Lung (tissue), 16 donors: ENCODE data around the gene ZSCAN5B. TPM values are rescaled to one million over a fixed set of nuclear protein-coding genes. Genes with fewer than 3 reads are reported as not detected.
"Not testable (repeated sequence)": the region's sequence is repeated elsewhere in the genome, so short reads cannot be mapped to it uniquely, and the experiment has no call there.

Source experiments
- ATAC-seq: fragments of 200-7000 bp; cut with Tn5 transposase; one replicate; pipeline ENCODE4 v1.9.1; 2020; ENCODE audit warnings: moderate number of reproducible peaks; ENCODE audit not compliant: insufficient read depth, low FRiP score
- DNase-seq, 3 donors: peaks; one replicate each; pipeline ENCODE4 v3.0.0-alpha.2; 2013 to 2017
- H3K27ac ChIP-seq, 2 donors: one replicate each; pipeline ENCODE4 v1.5.1; 2013; ENCODE audit warnings: mild to moderate bottlenecking in 2 of 2, moderate library complexity in 2 of 2, control low read depth in 1 of 2, inconsistent platforms in 1 of 2, low read depth in 1 of 2, low read length in 1 of 2
- H3K27me3 ChIP-seq, 3 donors: one replicate each; pipeline ENCODE4 v1.5.1; 2013; ENCODE audit warnings: low read length in 2 of 3; ENCODE audit not compliant: control insufficient read depth in 3 of 3, insufficient read depth in 3 of 3
- H3K36me3 ChIP-seq, 4 donors: one replicate each; pipeline ENCODE4 v1.5.1; 2013; ENCODE audit warnings: low read length in 4 of 4, mild to moderate bottlenecking in 1 of 4, moderate library complexity in 1 of 4; ENCODE audit not compliant: control insufficient read depth in 4 of 4, insufficient read depth in 4 of 4
- H3K4me1 ChIP-seq, 5 donors: one replicate each; pipeline ENCODE4 v1.5.1; 2013; ENCODE audit warnings: low read length in 5 of 5, mild to moderate bottlenecking in 2 of 5, moderate library complexity in 1 of 5; ENCODE audit not compliant: control insufficient read depth in 5 of 5, insufficient read depth in 5 of 5
- H3K4me3 ChIP-seq: one replicate; pipeline ENCODE4 v1.5.1; 2013; ENCODE audit warnings: mild to moderate bottlenecking, control low read depth, moderate library complexity
- H3K9ac ChIP-seq, 2 donors: one replicate each; pipeline ENCODE4 v1.5.1; 2013; ENCODE audit warnings: low read length in 2 of 2, control low read depth in 1 of 2; ENCODE audit not compliant: insufficient read depth in 1 of 2
- H3K9me3 ChIP-seq, 4 donors: one replicate each; pipeline ENCODE4 v1.5.1; 2013; ENCODE audit warnings: low read length in 3 of 4, mild to moderate bottlenecking in 1 of 4, moderate library complexity in 1 of 4; ENCODE audit not compliant: control insufficient read depth in 4 of 4, insufficient read depth in 3 of 4
- CTCF ChIP-seq: IDR thresholded peaks from 2 replicates; pipeline ENCODE4 v1.5.1; 2012; ENCODE audit warnings: mild to moderate bottlenecking; ENCODE audit errors: control extremely low read depth, extremely low read depth
- WGBS, 2 donors: extraction: QIAGEN DNeasy Blood & Tissue Kit; methylation state at CpG; one replicate each; pipeline ENCODE4 v1.1.7; 2013; 5-methylcytosine and 5-hydroxymethylcytosine counted together
- long read RNA-seq, 5 donors: transcript quantifications; one replicate each; lab custom pipeline, GENCODE V29; 2026
- polyA plus RNA-seq, 2 donors: library from polyadenylated mRNA; stranded (reverse); fragments of 200-250 nt; gene quantifications; one replicate each; pipeline ENCODE4 v1.2.1, GENCODE V29; 2013
- total RNA-seq, 2 donors: library from RNA; depleted of rRNA in 1 of 2; stranded (reverse); fragments of >200 nt in 1 of 2; gene quantifications; one replicate each; pipeline ENCODE4 v1.2.1, GENCODE V29; 2014 to 2021
- donor health status: control.
- donor health status: control.
- donor health status: Bipolar disorder and iron deficiency.
- donor health status: healthy.
- donor health status: DM: yes; HTN: yes; CAD: no.

ZSCAN5B gene, protein sequence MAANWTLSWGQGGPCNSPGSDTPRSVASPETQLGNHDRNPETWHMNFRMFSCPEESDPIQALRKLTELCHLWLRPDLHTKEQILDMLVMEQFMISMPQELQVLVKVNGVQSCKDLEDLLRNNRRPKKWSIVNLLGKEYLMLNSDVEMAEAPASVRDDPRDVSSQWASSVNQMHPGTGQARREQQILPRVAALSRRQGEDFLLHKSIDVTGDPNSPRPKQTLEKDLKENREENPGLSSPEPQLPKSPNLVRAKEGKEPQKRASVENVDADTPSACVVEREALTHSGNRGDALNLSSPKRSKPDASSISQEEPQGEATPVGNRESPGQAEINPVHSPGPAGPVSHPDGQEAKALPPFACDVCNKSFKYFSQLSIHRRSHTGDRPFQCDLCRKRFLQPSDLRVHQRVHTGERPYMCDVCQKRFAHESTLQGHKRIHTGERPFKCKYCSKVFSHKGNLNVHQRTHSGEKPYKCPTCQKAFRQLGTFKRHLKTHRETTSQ
- total RNA-seq (not detected), polyA plus RNA-seq (under 1 TPM; 0.05 to 0.08 TPM)
- long read RNA-seq, donor 1, result 0 reads
- long read RNA-seq, donor 2, result 0 reads
- long read RNA-seq, donor 3, result 0 reads
- long read RNA-seq, donor 4, result 0 reads
- long read RNA-seq, donor 5, result 0 reads

- DNase-seq, ATAC-seq, H3K27ac ChIP-seq, H3K9ac ChIP-seq, H3K9me3 ChIP-seq, H3K4me3 ChIP-seq, H3K27me3 ChIP-seq, H3K4me1 ChIP-seq, H3K36me3 ChIP-seq: not testable (repeated sequence)
- WGBS, 2 donors, result 88 to 91% methylated on average over 23 of the region's 23 CpGs
Observed at GRCh38 chr19:56197646-56198045, at the start of gene ZSCAN5B. TSS of gene ZSCAN5B (minus strand) at chr19:56197783. CDS start at chr19:56193052, 4,731 bp downstream.

GRCh38 chr19:56245764-56246163, 48.2 kb upstream of the ZSCAN5B start:
- ATAC-seq, H3K9ac ChIP-seq, H3K9me3 ChIP-seq, H3K27me3 ChIP-seq, H3K36me3 ChIP-seq, H3K4me1 ChIP-seq, H3K4me3 ChIP-seq, DNase-seq, H3K27ac ChIP-seq: not testable (repeated sequence)
- WGBS, 2 donors, result 79 to 91% methylated on average over 3 to 4 of the region's 4 CpGs

- 88 to 90% methylated on average over 7 of the region's 7 CpGs for WGBS, 2 donors
Observed at GRCh38 chr19:56245121-56245740, 47.6 kb upstream of the ZSCAN5B start.

DNA sequence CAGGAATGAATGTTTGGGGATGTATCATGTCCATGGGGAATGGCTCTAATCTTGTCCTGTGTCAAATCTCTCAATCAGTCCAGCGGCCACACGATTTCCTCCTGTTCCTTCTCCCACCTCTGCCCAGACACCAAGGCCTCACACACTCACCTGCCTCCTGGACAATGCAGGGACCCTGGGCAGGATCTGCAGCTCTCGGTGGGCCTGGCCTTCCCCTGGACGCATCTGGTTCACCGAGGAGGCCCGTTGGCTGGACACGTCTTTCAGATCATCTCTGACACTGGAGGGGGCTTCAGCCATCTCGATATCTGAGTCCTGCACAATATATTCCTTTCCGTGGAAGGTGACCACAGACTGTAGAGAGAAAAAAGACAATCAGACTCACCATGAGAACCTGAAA, 25.9 kb upstream of the ZSCAN5B start:
- no peaks in the 10 kb centered on the region for H3K27me3 ChIP-seq
- TF ChIP-seq CTCF, result no peak
- ATAC-seq (no peak), DNase-seq (no peak)
- no peaks in the 10 kb centered on the region for H3K9me3 ChIP-seq
- no peak overlapping the region for H3K9ac ChIP-seq
- H3K27ac ChIP-seq, result no peak overlapping the region
- H3K4me3 ChIP-seq, result no peak overlapping the region
- WGBS, 2 donors, result 88 to 96% methylated on average over 9 of the region's 9 CpGs
- H3K4me1 ChIP-seq, result no peaks in the 10 kb centered on the region
- peaks cover 0 to 8% (median 2%) of the 10 kb centered on the region in 4 donors for H3K36me3 ChIP-seq

More at GRCh38 chr19:56245121-56245740, 47.6 kb upstream of the ZSCAN5B start:
- H3K9ac ChIP-seq, result no peak overlapping the region
- no peak for ATAC-seq
- no peak overlapping the region for H3K27ac ChIP-seq
- no peak overlapping the region for H3K4me3 ChIP-seq
- H3K9me3 ChIP-seq, result no peaks in the 10 kb centered on the region
- H3K36me3 ChIP-seq, result no peaks in the 10 kb centered on the region
- no peak for DNase-seq
- H3K27me3 ChIP-seq, result no peaks in the 10 kb centered on the region
- TF ChIP-seq CTCF, result no peak
- no peaks in the 10 kb centered on the region for H3K4me1 ChIP-seq
